AG10803 (cell line): ENCODE results near the gene SLC26A2.

ENCODE experiments used
- DNase-seq: peaks from one replicate; pipeline ENCODE4 v3.0.0; 2010; ENCODE audit warnings: low read depth
- H3K4me3 ChIP-seq: 2 replicates; pipeline ENCODE4 v1.5.1; 2011; ENCODE audit warnings: mild to moderate bottlenecking, low read length, control low read depth
- CTCF ChIP-seq: conservative IDR thresholded peaks from 2 replicates; pipeline ENCODE4 v1.5.1; 2011; ENCODE audit warnings: mild to moderate bottlenecking, low read length, control low read depth, inconsistent platforms

Gene SLC26A2

GRCh38 chr5:150017226-150018005 is 56.9 kb downstream of the SLC26A2 start:
- no peak overlapping the region for H3K4me3 ChIP-seq
- DNase-seq: no peak
- TF ChIP-seq CTCF: no peak

- TF ChIP-seq CTCF: no peak
- DNase-seq: no peak
- no peak overlapping the region for H3K4me3 ChIP-seq
These were observed 59.7 kb downstream of the SLC26A2 start for GRCh38 chr5:150020249-150020648.

DNA sequence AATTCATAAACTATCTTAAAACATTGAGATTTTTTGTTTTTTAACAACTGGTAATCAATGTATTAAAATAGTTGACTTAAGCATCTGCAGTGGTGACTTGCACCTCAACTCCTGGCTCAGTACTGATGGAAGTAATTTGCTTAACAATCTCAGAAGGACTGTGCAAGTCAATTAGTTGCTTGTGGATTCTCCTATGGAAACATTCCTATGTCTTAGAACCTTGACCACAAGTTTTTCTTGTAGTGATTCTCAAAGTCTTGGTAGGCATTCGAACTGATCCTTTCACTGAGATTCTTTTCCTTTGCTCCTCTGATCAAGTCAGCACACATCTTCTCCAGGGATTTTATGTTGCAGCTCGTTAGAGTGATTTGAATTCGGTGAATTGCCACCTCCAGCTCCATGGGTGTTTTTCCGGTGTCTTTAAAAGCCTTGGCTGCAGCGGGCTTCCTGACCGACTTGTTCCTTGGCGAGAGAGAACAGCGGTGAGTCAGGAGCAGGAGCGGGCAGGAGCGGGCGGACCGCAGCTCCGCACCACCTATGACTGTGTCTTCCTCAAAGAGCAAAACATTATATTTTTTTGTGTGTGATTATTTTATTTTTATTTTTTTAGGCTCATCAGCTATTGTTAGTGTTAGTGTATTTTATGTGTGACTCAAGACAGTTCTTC is 61.1 kb downstream of the SLC26A2 start:
- DNase-seq: no peak
- no peak for TF ChIP-seq CTCF
- no peak overlapping the region for H3K4me3 ChIP-seq

- no peak for TF ChIP-seq CTCF
- no peak overlapping the region for H3K4me3 ChIP-seq
- peak; percentile 92 for DNase-seq
These were observed 61.6 kb downstream of the SLC26A2 start for GRCh38 chr5:150022158-150022531.

DNA sequence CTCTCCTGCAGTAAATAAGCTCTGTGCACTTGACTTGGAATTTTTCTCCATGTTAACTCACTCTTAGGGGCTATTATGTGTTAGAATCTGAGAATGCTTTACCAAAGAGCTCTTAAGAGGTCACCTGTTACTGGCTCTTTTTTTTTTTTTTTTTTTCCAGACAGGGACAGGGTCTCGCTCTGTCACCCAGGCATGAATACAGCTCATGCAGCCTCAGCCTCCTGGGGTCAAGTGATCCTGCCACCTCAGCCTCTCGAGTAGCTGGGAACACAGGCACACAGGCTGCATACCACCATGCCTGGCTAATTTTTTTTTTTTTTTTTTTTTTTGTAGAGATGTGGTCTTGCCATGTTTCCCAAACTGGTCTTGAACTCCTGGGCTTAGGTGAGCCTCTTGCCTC is 62.1 kb downstream of the SLC26A2 start:
- H3K4me3 ChIP-seq: no peak overlapping the region
- no peak for DNase-seq
- TF ChIP-seq CTCF: no peak

- no peak for TF ChIP-seq CTCF
- H3K4me3 ChIP-seq: no peak overlapping the region
- no peak for DNase-seq
These were observed 62.6 kb downstream of the SLC26A2 start for GRCh38 chr5:150023136-150023535.
